GM18868 (cell line): ENCODE measurements around the gene NEMP1.
"Not testable (repeated sequence)": the region's sequence is repeated elsewhere in the genome, so short reads cannot be mapped to it uniquely, and the experiment has no call there.

Experiments used
- ATAC-seq: cut with Tn5 transposase; IDR thresholded peaks from one replicate; pipeline ENCODE4 v1.9.1; 2021; ENCODE audit warnings: mild to moderate bottlenecking, moderate library complexity; ENCODE audit not compliant: unreplicated experiment

The NEMP1 gene

GRCh38 chr12:57031138-57031725, 47.4 kb downstream of the NEMP1 start:
- ATAC-seq, result peak; percentile 70

DNA sequence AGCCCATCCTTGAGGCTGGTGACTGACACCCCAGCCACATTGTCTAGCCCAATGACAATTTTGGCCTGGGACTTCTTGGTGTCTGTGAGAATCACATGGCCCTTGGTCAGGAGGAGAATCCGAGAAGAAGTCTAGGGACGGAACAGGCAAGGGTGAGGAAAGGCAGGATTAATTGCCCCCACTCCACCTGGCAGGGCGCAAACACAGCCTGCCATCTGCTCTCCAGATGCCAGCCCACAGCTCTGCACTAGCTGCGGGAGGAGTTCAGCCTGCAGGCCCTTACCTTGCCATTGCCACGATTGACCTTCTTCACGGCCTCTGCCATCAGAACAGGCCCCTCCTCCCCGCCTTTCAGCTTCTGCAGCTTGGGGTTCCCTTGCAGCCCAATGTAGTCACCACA, 49.1 kb downstream of the NEMP1 start:
- ATAC-seq, result no peak

- ATAC-seq, result no peak
Observed at GRCh38 chr12:57027805-57028153, 50.8 kb downstream of the NEMP1 start.

GRCh38 chr12:57027011-57027804, 51.4 kb downstream of the NEMP1 start:
- ATAC-seq, result no peak

- ATAC-seq, result no peak
Observed at GRCh38 chr12:57025196-57025595, 53.4 kb downstream of the NEMP1 start.

GRCh38 chr12:57022324-57022723, 56.3 kb downstream of the NEMP1 start:
- ATAC-seq, result not testable (repeated sequence)

GRCh38 chr12:57019983-57020719, 58.4 kb downstream of the NEMP1 start:
- ATAC-seq, result no peak

- ATAC-seq, result no peak
Observed at GRCh38 chr12:57018906-57019305, 59.7 kb downstream of the NEMP1 start.

DNA sequence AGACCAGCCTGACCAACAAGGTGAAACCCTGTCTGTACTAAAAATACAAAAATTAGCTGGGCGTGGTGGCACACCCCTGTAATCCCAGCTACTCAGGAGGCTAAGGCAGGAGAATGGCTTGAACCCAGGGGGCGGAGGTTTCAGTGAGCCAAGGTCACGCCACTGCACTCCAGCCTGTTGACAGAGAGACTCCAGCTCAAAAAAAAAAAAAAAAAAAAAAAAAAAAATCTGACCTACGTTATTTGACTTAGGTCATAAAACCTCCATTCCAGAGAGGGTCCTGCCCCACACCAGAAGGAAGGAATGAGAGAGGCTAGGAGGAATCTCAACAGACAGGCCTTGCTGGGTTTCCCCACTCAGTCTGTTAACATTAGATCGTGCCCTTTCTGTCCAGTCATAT, 60.2 kb downstream of the NEMP1 start:
- ATAC-seq, result not testable (repeated sequence)

GRCh38 chr12:57016348-57016747, 62.2 kb downstream of the NEMP1 start, which contains the start of gene TAC3:
Gene TAC3 (minus strand): TSS chr12:57016529. CDS start chr12:57015797, 732 bp downstream.
- ATAC-seq, result no peak

DNA sequence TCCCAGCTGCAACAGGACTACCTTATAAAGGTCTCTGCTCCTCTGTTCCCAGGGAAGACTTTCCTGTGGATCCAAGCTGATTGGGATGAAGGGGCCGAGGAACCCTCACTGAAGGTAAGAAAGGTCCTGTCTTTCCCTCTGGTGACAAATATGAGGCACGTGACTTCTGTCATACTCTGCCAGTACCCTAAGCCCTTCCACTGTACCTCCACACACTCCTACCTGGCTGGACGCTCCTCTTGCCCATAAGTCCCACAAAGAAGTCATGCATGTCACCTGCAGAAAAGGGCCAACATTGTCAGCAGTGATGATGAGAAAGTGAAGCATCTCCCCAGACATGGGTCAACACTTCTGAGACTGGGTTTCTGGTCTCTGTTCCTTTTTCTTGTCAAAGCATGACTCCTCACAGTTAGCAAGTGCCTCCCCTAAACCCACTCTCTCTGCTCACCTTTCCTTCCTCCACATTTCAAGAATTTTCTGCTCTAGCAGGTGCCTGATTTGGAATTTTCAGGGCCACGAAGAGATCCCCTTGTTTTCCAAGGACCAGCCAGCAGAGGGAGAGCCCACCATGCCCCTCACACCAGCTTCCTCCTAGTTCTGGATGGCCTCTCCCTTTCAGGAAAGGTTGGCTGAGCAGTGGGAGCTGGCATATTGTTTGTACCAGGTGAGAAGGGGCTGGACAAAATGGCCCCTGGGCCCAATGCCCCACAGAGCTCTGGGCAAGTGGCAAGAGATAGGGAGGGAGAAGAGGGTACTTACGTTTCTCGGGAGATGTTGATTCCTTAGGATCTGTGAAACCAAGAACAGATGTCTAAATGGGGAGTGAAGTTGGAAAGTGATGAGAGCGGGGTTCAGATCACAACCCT, 65.8 kb downstream of the NEMP1 start:
- peak; percentile 78 for ATAC-seq

DNA sequence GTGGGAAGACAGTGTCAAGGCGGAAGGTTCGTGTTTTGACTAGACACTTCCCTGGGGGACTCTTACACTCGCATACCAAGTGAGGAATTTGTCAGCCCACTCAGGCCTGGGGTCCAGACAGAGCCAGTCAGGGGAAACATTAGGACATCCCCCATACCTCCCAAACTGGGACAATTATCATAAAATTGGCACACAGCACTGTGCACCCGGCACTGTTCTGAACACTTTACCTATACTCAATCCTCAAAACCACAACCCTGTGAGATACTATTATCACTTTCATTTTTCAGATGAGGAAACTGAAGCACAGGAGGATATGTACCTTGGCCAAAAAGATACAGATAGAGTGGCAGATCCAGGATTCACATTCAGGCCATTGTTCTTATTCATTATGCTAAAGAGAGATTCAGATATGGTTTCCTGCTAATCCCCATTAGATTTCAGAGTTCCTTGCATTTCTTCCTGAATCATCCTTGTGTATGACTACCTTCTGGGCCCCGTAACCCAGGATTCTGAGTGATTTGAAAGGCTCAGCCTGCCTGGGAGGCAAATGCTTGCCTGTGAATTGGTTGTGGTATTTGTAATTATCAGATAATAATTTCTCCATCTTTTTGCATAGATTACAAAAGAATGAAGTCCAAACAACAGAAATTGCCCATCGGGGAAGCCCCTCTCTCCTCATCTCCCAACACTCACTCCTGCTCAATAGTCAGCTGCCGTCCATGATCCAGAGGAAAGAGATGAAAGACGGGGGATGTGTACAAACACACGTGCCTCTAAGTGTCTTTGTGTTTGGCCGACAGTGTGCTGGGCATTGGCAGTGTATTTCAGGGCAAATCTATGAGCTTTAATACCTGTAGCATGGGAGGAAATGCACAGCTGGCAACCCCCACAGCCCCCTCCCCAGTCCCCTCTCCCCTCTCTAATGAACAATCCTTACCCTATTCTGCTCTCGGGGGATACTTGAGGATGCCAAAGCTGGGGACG, 66.9 kb downstream of the NEMP1 start:
- peak; percentile 49 for ATAC-seq

GRCh38 chr12:57010627-57011247, 67.9 kb downstream of the NEMP1 start:
- no peak for ATAC-seq

GRCh38 chr12:57009949-57010626, 68.5 kb downstream of the NEMP1 start:
- ATAC-seq, result no peak

- ATAC-seq, result no peak
Observed at GRCh38 chr12:57008178-57008577, 70.4 kb downstream of the NEMP1 start.

DNA sequence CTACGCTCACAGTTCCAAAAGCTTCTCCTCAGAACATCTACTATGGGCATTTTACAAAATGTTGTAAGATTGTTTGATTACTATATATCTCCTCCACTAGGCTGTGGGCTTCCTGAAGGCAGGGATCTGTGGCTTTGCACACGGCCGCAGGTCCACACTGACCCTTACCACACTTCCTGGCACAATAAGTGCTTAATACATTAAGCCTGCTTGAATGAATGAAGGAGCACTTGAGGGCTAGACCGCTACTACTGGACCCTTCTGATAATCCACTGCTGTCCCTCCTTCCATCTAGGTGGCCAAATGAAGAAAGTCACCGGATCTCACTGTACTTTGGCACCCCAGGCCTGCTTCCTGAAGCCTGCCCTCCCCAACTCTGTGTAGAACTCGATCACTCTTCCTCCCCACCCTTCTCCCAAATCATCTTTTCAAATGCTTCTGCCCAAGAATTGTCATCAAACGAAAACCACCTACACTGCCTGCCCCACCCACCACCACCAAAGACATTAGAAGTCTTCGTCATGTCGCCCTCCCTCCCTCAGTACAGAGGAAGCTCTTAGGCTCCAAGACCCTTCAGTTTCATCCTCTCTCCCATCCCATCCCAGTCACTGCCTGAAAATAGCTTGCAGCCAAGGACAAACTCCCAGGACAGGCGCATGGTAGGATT, 71.6 kb downstream of the NEMP1 start:
- ATAC-seq, result no peak

DNA sequence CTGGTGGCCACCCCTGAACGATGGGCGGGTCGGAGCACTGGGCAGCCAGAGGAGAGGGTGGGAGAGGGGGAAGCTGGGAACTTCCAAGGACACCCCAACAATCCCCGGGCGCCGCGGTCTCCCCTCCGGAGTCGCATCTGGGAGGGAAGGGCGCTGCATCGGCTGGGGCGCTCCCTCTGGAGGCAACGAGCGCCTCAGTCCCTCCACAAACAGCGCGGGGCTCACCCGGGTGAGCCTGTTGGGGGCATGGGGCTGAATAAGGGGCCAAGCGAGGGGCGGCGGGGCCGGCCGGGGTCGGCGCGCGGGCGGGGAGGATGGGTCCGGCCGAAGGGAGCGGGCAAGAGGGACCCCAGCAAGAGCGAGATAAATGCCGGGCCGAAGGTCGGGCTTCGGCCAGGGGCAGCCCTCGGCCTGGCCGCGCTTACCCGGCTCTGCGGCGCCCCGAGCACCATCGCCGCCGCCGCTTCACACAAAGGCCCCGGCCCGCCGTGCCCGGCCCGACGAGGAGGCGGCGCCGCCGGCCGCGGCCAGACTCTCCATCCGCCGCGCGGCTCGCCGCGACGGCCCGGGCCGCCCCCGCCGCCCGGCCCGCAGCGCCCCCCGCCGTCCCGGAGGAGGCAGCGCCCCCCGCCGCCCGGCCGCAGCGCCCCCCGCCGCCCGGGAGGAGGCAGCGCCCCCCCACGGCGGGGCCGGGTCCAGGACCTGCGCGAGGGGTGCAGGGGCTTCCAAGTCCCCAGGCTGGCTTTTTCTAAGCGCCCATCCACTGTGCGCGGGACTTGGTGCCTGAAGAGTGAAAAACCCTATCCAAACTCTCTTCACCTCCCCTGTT, 72.4 kb downstream of the NEMP1 start, which contains the start of gene ZBTB39:
TSS of gene ZBTB39 (minus strand) at position 567 of the 829 bp plus-strand sequence. CDS start 1,629 bp downstream, outside the sequence.
- peak; percentile 75 for ATAC-seq
